ENCODE results near the gene PNMT.

- TF ChIP-seq, protein P1, sequence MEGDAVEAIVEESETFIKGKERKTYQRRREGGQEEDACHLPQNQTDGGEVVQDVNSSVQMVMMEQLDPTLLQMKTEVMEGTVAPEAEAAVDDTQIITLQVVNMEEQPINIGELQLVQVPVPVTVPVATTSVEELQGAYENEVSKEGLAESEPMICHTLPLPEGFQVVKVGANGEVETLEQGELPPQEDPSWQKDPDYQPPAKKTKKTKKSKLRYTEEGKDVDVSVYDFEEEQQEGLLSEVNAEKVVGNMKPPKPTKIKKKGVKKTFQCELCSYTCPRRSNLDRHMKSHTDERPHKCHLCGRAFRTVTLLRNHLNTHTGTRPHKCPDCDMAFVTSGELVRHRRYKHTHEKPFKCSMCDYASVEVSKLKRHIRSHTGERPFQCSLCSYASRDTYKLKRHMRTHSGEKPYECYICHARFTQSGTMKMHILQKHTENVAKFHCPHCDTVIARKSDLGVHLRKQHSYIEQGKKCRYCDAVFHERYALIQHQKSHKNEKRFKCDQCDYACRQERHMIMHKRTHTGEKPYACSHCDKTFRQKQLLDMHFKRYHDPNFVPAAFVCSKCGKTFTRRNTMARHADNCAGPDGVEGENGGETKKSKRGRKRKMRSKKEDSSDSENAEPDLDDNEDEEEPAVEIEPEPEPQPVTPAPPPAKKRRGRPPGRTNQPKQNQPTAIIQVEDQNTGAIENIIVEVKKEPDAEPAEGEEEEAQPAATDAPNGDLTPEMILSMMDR (tag by site-specific recombination; IDR thresholded peaks at IDR 0.05), result no peak
- no peak for TF ChIP-seq ZNF274 (IDR thresholded peaks at IDR 0.05; ENCODE audit: low read length)
- TF ChIP-seq ZNF274 (tag by site-specific recombination; IDR thresholded peaks at IDR 0.05; ENCODE audit: borderline replicate concordance), result no peak
- no peak for TF ChIP-seq RBAK (tag by site-specific recombination; IDR thresholded peaks at IDR 0.05)
- no peak for TF ChIP-seq PATZ1 (tag by site-specific recombination; IDR thresholded peaks at IDR 0.05)
- no peak for TF ChIP-seq ZNF549 (tag by site-specific recombination; IDR thresholded peaks at IDR 0.05)
- TF ChIP-seq BCL11A (tag by site-specific recombination; IDR thresholded peaks at IDR 0.05; ENCODE audit: low read depth), result no peak
- no peak for TF ChIP-seq ZNF221 (tag by site-specific recombination; IDR thresholded peaks at IDR 0.05; ENCODE audit: borderline replicate concordance)
- TF ChIP-seq KLF7 (tag by site-specific recombination; IDR thresholded peaks at IDR 0.05; ENCODE audit: borderline replicate concordance), result no peak
- TF ChIP-seq ZNF580 (tag by site-specific recombination; IDR thresholded peaks at IDR 0.05), result no peak
- TF ChIP-seq SCRT1 (tag by site-specific recombination; IDR thresholded peaks at IDR 0.05; ENCODE audit: borderline replicate concordance), result no peak
These were observed 5.9 kb downstream of the PNMT start for GRCh38 chr17:39674179-39674578.
